HG03139 (cell line): ENCODE measurements around the gene CDKN1C.

Experiments
- ATAC-seq: cut with Tn5 transposase; IDR thresholded peaks from one replicate; pipeline ENCODE4 v1.9.1; 2021; ENCODE audit not compliant: unreplicated experiment

CDKN1C gene

GRCh38 chr11:2923446-2924375, 38.1 kb upstream of the CDKN1C start:
- ATAC-seq = no peak

- no peak for ATAC-seq
Observed at GRCh38 chr11:2922655-2923054, 37.1 kb upstream of the CDKN1C start.

DNA sequence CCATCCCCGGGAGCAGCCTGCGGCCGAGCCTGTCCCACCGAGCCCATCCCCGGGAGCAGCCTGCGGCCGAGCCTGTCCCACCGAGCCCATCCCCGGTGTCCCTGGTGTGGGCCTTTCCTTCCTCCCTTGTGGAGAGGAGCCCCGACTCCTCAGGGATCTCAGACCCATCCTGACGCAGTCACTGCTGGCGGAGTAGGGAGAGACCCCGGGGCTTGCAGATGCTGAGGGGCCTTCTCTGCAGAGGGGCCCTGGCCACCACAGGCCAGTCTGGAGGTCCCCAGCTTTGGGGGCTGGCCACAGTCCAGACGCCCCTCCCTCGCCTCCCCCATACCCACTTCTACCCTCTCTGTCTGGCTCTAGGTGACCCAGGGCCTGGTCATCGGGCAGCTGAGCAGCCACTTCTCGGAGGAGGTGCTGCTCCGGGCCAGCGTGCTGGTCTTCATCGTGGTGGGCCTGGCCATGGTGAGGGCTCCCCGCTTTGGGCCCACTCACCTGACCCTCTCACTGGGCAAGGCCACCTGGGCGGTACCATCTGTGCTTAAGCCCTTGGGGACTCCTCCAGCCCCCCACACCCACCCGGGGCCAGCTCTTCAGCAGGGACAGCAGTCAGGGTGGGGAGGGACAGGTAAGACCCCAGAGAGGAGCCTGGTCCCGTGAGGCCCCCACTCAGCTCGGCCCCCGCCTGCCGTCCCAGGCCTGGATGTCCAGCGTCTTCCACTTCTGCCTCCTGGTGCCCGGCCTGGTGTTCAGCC, 36.3 kb upstream of the CDKN1C start:
- no peak for ATAC-seq

GRCh38 chr11:2921261-2921660, 35.7 kb upstream of the CDKN1C start:
- ATAC-seq = no peak

DNA sequence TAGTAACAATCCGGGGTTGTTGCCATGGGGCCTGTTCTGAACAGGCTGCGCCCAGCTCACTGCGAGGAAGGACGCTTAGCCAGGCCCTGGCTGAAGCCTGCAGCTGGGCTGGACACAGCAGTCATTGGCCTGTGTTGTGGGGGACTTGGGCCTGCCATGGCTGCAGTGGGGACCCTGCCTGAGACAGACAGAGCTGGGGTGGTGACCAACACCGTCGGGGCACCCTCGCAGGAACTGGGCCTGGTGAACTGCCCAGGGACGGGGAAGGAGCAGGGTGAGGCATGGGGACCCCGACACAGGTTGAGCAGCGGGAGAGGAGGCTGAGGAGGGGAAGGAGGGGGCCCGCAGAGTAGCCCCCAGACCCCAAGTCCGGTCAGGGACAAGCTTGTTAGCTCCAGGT, 34.8 kb upstream of the CDKN1C start:
- no peak for ATAC-seq

- ATAC-seq = no peak
Observed at GRCh38 chr11:2919837-2920236, 34.3 kb upstream of the CDKN1C start.

DNA sequence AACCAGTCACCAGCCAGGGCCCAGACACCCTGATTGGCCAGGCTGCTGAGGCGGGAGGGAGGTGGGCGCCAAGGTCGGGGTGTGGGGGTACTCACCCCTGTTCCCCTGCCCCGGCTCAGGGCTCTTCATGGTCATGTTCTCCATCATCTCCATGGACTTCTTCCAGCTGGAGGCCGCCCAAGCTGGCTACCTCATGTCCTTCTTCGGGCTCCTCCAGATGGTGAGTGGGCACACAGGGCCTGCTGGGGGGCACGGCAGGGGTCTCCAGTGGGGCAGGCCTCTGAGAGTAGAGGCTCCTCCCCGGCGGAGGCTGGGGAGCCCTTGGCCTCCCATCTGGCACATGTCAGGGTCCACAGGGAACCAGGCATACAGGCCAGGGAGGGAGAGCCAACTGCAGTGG, 33.6 kb upstream of the CDKN1C start:
- no peak for ATAC-seq

DNA sequence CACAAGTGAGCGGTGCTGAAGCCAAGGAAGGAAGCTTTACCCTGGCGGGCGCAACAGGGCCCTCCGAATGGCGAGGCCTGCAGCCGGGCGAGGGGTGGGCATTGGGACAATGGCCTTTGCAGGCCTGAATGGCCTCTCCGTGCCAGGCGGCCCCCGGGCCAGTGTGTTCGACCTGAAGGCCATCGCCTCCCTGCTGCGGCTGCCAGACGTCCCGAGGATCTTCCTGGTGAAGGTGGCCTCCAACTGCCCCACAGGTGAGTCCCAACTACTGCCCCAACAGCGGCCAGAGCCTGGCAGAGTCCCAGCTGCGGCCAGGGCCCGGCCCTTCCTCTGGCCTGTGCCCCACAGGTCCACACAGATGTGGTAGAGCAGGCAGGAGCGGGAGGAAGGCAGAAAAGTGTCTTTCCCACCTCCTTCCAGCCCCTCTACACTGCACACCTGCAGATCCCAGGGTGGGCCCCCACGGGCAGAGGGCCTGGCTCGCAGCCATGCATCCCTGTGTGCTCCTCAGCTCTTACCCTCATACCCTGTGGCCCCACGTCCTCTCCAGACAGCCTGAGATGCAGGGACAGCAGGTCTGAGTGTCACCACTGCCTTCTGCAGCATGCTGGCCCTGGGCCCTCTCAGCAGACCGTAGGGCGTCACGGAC, 32.4 kb upstream of the CDKN1C start:
- ATAC-seq = no peak

- no peak for ATAC-seq
Observed at GRCh38 chr11:2916892-2917645, 31.5 kb upstream of the CDKN1C start.

- ATAC-seq = no peak
Observed at GRCh38 chr11:2916114-2916891, 30.7 kb upstream of the CDKN1C start.

GRCh38 chr11:2915473-2915872, 29.9 kb upstream of the CDKN1C start:
- ATAC-seq = no peak

- no peak for ATAC-seq
Observed at GRCh38 chr11:2914455-2915195, 29.1 kb upstream of the CDKN1C start.

- no peak for ATAC-seq
Observed at GRCh38 chr11:2913776-2914175, 28.2 kb upstream of the CDKN1C start.

DNA sequence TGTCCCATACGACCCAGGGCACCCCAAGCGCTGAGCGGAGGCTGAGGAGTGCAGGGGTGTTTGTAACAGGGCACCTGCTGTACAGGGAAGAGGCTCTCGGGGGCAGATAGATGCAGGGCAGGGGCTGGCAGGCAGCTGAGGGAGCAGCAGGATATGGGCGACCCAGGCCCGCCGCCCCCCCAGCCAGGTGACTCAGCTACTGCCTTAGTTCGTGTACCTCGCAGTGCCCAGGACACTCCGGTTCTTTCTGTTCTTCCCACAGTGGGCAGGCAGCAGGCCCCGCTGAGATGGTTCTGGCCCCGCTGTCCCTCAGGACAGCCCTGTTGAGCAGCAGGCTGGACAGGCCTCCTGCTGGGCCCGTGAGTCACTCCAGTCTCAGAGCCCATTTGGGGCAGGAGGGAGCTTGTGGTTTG, 27.4 kb upstream of the CDKN1C start:
- ATAC-seq = no peak

DNA sequence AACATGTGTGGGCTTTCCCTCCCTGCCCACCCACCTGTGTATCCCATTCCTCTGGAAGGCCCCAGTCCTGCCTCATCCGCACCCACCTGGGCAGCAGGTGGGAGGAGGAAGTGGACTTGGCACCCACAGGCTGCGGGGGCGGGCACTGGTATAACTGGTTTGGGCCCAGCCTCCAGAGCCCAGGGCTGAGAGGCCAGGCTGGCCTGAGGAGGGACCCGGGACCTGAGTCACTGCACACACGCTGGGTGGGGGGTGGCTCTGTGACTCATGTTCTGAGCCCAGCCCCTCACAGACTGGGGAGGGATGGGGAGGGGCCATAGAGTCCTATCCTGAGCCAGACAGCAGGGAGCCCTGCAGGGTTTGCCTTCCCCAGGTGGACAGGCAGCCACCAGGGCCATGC, 26.9 kb upstream of the CDKN1C start:
- no peak for ATAC-seq

- ATAC-seq = no peak
Observed at GRCh38 chr11:2911785-2912391, 26.3 kb upstream of the CDKN1C start.

- no peak for ATAC-seq
Observed at GRCh38 chr11:2911088-2911784, 25.7 kb upstream of the CDKN1C start.

- no peak for ATAC-seq
Observed at GRCh38 chr11:2910401-2910955, 24.9 kb upstream of the CDKN1C start.
